ENCODE data around the gene SLC6A8.

DNA sequence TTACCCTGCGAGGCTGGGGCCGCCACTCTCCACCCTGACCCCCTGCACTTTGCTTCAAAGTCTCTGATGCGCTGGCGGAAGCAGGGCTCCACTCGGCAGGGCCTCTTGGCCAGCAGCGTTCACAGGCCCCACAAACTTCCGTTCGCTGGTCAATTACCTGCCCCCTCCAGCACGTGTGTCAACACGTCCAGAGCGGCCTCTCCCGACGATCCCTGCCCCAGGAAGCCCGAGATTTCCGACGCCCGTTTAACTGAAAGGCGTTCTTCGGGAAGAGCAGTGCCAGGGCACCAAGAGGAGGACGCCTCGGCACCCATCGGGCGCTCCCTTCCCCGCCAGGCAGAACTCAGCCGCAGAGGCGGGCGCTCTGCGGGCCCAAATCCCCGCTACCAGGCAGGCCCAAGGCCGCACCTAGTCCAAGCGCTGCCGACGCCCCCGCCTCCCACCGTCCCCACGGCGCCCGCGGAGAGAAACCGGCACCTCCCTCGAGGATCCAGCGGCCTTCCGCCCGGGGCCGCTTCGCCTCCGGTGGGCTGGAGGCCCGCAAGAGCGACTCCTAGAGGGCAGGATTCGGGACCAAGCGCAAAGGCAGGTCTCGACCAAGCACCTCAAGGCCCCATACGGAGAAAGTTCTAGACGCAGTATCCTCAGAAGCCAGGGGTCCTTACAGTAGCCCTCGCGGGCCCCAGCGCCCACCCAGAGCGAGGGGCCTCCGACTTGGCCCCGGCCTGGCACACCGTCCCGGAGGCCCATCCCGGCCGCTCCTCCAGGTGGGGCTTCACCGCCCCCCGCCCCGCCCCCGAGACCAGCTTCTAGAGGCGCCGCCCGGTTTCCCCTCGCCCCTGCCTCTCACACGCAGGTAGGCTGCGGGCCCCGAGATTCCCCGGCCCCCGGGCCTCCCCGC, 35.9 kb downstream of the SLC6A8 start:
- TF ChIP-seq CTCF (IDR thresholded peaks at IDR 0.05) = no peak
- TF ChIP-seq POLR2A (IDR thresholded peaks at IDR 0.05) = no peak
